Skin epidermis (tissue), 12 donors: Measurements from ENCODE around the gene SH3YL1.

ENCODE experiments used
- H3K27ac ChIP-seq, 21 experiments: fragments of 200-600 bp; sonication (generic) in 11 of 21; one replicate each; pipeline ENCODE4 v1.5.0; 2020; ENCODE audit warnings: mild to moderate bottlenecking in 3 of 21, inconsistent platforms in 2 of 21, moderate library complexity in 2 of 21
- H3K4me3 ChIP-seq, 7 experiments: fragments of 200-600 bp; sonication (generic) in 2 of 7; one replicate each; pipeline ENCODE4 v1.5.0; 2020; ENCODE audit warnings: inconsistent platforms in 2 of 7, mild to moderate bottlenecking in 2 of 7, moderate library complexity in 1 of 7

The SH3YL1 gene

GRCh38 chr2:262117-262516, 1.7 kb downstream of the SH3YL1 start:
- no peak overlapping the region for H3K4me3 ChIP-seq
- H3K27ac ChIP-seq, result no peak overlapping the region

- Histone ChIP-seq H3K27ac (no peak overlapping the region), H3K4me3 (no peak overlapping the region)
Observed at GRCh38 chr2:260507-261161, 3.2 kb downstream of the SH3YL1 start.

GRCh38 chr2:259789-260331, 4.0 kb downstream of the SH3YL1 start:
- Histone ChIP-seq H3K27ac (no peak overlapping the region), H3K4me3 (no peak overlapping the region)

- H3K4me3 ChIP-seq, result no peak overlapping the region
- H3K27ac ChIP-seq, result no peak overlapping the region
Observed at GRCh38 chr2:258933-259332, 4.9 kb downstream of the SH3YL1 start.

- no peak overlapping the region for H3K27ac ChIP-seq
- no peak overlapping the region for H3K4me3 ChIP-seq
Observed at GRCh38 chr2:257842-258241, 6.0 kb downstream of the SH3YL1 start.

- Histone ChIP-seq H3K4me3 (no peak overlapping the region), H3K27ac (no peak overlapping the region)
Observed at GRCh38 chr2:257429-257828, 6.4 kb downstream of the SH3YL1 start.

- Histone ChIP-seq H3K27ac (no peak overlapping the region), H3K4me3 (no peak overlapping the region)
Observed at GRCh38 chr2:256094-256493, 7.7 kb downstream of the SH3YL1 start.

- H3K27ac ChIP-seq, result no peak overlapping the region
- no peak overlapping the region for H3K4me3 ChIP-seq
Observed at GRCh38 chr2:255195-255594, 8.6 kb downstream of the SH3YL1 start.

GRCh38 chr2:254241-254640, 9.6 kb downstream of the SH3YL1 start:
- no peak overlapping the region for H3K27ac ChIP-seq
- no peak overlapping the region for H3K4me3 ChIP-seq

- Histone ChIP-seq H3K4me3 (no peak overlapping the region), H3K27ac (no peak overlapping the region)
Observed at GRCh38 chr2:253202-253638, 10.6 kb downstream of the SH3YL1 start.

GRCh38 chr2:252001-252602, 11.7 kb downstream of the SH3YL1 start:
- H3K27ac ChIP-seq, result no peak overlapping the region
- no peak overlapping the region for H3K4me3 ChIP-seq

- Histone ChIP-seq H3K4me3 (no peak overlapping the region), H3K27ac (peak overlapping the region in 1 of 21 experiments; percentile 23)
Observed at GRCh38 chr2:249538-250042, 14.2 kb downstream of the SH3YL1 start.

GRCh38 chr2:248724-249123, 15.1 kb downstream of the SH3YL1 start:
- Histone ChIP-seq H3K27ac (no peak overlapping the region), H3K4me3 (no peak overlapping the region)

- no peak overlapping the region for H3K4me3 ChIP-seq
- no peak overlapping the region for H3K27ac ChIP-seq
Observed at GRCh38 chr2:246489-247144, 17.2 kb downstream of the SH3YL1 start.

- Histone ChIP-seq H3K4me3 (no peak overlapping the region), H3K27ac (no peak overlapping the region)
Observed at GRCh38 chr2:244547-244946, 19.3 kb downstream of the SH3YL1 start.

GRCh38 chr2:238869-239268, 25.0 kb downstream of the SH3YL1 start:
- Histone ChIP-seq H3K27ac (no peak overlapping the region), H3K4me3 (no peak overlapping the region)

GRCh38 chr2:238431-238830, 25.4 kb downstream of the SH3YL1 start:
- no peak overlapping the region for H3K27ac ChIP-seq
- H3K4me3 ChIP-seq, result no peak overlapping the region

- Histone ChIP-seq H3K27ac (no peak overlapping the region), H3K4me3 (no peak overlapping the region)
Observed at GRCh38 chr2:237878-238277, 26.0 kb downstream of the SH3YL1 start.

- H3K27ac ChIP-seq, result no peak overlapping the region
- no peak overlapping the region for H3K4me3 ChIP-seq
Observed at GRCh38 chr2:236993-237539, 26.8 kb downstream of the SH3YL1 start.

GRCh38 chr2:234421-234820, 29.4 kb downstream of the SH3YL1 start:
- no peak overlapping the region for H3K27ac ChIP-seq
- no peak overlapping the region for H3K4me3 ChIP-seq

- H3K27ac ChIP-seq, result no peak overlapping the region
Observed at GRCh38 chr2:233030-233429, 30.8 kb downstream of the SH3YL1 start.

More at GRCh38 chr2:233030-233429, 30.8 kb downstream of the SH3YL1 start:
- H3K4me3 ChIP-seq, result no peak overlapping the region
